ENCODE results near the gene B9D1.

DNA sequence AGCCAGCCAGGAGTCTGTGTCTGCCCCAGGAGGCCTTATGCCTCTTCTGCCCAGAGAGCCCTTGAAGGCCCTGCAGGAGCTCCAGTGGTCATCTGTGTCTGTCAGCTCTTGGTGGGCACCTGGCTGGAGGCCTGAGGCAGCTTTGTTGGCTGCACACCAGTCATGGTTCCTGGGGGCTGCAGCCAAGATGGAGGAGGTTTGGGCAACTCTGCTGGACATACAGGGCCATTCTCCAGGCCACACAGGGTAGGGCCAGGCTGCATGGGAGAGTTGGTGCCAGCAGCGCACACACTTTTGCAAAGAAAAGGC lies 29.4 kb downstream of the B9D1 start:
- TF ChIP-seq, protein P1, sequence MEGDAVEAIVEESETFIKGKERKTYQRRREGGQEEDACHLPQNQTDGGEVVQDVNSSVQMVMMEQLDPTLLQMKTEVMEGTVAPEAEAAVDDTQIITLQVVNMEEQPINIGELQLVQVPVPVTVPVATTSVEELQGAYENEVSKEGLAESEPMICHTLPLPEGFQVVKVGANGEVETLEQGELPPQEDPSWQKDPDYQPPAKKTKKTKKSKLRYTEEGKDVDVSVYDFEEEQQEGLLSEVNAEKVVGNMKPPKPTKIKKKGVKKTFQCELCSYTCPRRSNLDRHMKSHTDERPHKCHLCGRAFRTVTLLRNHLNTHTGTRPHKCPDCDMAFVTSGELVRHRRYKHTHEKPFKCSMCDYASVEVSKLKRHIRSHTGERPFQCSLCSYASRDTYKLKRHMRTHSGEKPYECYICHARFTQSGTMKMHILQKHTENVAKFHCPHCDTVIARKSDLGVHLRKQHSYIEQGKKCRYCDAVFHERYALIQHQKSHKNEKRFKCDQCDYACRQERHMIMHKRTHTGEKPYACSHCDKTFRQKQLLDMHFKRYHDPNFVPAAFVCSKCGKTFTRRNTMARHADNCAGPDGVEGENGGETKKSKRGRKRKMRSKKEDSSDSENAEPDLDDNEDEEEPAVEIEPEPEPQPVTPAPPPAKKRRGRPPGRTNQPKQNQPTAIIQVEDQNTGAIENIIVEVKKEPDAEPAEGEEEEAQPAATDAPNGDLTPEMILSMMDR (IDR thresholded peaks at IDR 0.05 in 4 of 5, conservative IDR thresholded peaks at IDR 0.05 in 1 of 5), result no peak
- no peak for TF ChIP-seq POLR2A (IDR thresholded peaks at IDR 0.05)
